ENCODE measurements around the gene ADISSP.

Gene ADISSP

DNA sequence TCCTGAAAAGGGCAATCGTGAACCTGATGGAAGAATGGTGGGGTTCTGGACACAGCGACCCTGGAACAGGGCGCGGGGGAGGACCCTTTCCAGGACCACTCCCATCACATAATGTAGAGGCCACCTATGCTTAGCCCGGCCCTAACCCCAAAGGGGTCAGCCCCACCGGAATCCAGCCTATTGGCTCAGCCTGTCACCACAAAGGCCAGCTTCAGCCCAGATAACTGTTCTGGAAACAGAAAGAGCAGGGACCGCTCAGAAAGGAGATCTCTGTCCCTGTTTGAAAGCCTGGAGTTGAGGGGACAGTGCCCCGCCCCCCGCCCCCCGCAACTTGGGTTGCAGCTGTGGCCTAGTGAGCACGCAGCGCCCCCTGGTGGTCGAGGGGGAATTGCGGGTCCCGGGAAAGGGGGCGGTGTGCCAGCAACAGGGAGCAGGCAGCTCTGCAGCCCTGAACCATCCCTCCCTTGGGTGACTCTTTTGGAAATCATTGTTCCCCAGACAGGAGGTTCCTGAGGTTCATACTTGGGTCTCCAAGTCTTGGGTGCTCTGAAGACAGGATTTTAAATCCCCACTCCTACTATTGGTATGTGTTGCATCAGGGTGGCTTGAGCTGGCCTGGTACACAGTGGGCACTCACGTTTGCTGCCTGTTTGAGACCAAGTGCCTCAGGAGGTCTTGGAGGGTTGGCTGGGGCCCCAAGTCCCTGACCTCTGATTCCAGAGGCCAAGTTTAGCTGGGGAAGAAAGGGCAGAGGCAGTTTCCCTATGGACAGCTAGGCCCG is 56.7 kb downstream of the ADISSP start:
- DNase-seq, result no peak

GRCh38 chr20:3710011-3710466 is 57.5 kb downstream of the ADISSP start:
- DNase-seq, result no peak

- DNase-seq, result no peak
Measured at GRCh38 chr20:3707508-3707899, 60.0 kb downstream of the ADISSP start.

GRCh38 chr20:3706774-3707507 is 60.6 kb downstream of the ADISSP start:
- DNase-seq, result no peak

- no peak for DNase-seq
Measured at GRCh38 chr20:3705970-3706739, 61.4 kb downstream of the ADISSP start.

- no peak for DNase-seq
Measured at GRCh38 chr20:3705491-3705969, 62.0 kb downstream of the ADISSP start.

DNA sequence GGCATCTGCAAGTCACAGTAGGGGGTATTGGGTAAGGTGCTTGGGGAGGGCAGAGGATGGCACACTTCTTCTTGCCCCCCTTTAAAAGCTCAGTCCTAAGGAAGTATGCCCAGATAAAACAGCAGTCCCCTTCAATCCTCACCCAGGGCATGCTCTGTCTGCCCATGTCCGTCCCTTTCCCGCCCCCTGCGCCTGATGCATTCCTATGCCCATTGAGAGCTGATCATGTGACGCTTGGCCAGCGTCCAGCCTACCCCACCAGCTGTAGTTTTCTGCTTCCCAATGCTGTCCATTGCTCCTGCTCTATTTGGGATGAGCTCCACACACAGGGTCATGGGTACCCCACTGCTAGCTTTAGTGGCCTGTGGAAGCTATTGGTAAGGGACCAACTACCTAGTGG is 63.5 kb downstream of the ADISSP start:
- no peak for DNase-seq
